ENCODE data around the gene DPM2.

DNA sequence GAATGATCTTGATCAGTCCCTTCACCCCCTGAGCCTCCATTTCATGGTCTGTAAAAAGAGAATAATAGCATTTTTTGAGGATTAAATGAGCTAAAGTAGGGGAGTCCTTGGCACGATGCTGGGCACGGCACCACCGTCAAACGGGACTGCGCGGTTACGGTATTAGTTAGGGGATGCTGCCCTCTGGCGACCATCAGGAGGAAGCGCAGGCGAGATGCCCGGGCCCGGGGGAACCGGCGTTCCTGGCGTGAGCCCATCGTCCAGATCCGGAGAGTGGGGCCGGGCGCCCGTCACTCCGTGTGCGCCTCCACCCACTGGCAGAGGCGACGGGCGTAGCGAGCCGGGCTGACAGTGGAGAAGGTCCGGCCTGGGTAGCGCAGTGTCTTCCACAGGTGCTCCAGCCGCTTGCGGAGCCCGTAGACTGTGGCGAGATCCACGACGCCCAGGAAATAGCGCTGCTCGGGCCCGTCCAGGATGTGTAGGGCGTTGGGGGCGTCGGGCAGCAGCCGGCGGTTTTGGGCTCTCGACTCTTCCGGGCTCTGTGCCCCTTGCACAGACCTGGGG is 16.0 kb downstream of the DPM2 start:
- peak; percentile 21 for TF ChIP-seq POLR2A (IDR thresholded peaks at IDR 0.05)
- TF ChIP-seq, protein P1, sequence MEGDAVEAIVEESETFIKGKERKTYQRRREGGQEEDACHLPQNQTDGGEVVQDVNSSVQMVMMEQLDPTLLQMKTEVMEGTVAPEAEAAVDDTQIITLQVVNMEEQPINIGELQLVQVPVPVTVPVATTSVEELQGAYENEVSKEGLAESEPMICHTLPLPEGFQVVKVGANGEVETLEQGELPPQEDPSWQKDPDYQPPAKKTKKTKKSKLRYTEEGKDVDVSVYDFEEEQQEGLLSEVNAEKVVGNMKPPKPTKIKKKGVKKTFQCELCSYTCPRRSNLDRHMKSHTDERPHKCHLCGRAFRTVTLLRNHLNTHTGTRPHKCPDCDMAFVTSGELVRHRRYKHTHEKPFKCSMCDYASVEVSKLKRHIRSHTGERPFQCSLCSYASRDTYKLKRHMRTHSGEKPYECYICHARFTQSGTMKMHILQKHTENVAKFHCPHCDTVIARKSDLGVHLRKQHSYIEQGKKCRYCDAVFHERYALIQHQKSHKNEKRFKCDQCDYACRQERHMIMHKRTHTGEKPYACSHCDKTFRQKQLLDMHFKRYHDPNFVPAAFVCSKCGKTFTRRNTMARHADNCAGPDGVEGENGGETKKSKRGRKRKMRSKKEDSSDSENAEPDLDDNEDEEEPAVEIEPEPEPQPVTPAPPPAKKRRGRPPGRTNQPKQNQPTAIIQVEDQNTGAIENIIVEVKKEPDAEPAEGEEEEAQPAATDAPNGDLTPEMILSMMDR (IDR thresholded peaks at IDR 0.05): peak; percentile 90 to 97 (median 96)
